HepG2 (cell line): ENCODE measurements around the gene SLC34A3. TPM values are rescaled to one million over a fixed set of nuclear protein-coding genes. Genes with fewer than 3 reads are reported as not detected.
A peak's percentile ranks its signal among the peaks of the same experiment; 100 is the strongest.

Experiments
- BCL6 ChIP-seq: IDR thresholded peaks from 2 replicates; pipeline ENCODE4 v1.6.1; 2016; ENCODE audit warnings: missing genetic modification reagents, missing compliant biosample characterization
- KDM4B ChIP-seq: sonication (generic); formaldehyde crosslinking; IDR thresholded peaks from 2 replicates; pipeline ENCODE4 v1.4.0; 2020; ENCODE audit warnings: missing genetic modification reagents
- KDM6A ChIP-seq: IDR thresholded peaks from 2 replicates; pipeline ENCODE4 v1.6.1; 2016; ENCODE audit warnings: low read depth
- MAZ ChIP-seq, 2 experiments: sonication (generic) in 1 of 2; formaldehyde crosslinking in 1 of 2; IDR thresholded peaks; 2 replicates each; pipeline versions ENCODE4 v1.5.0 to v1.6.1; 2012 to 2020; ENCODE audit warnings: low read depth in 2 of 2, mild to moderate bottlenecking in 2 of 2, borderline replicate concordance in 1 of 2, improper control_type of control experiment in 1 of 2, low read length in 1 of 2, missing genetic modification reagents in 1 of 2, moderate library complexity in 1 of 2
- MIER2 ChIP-seq: IDR thresholded peaks from 2 replicates; pipeline ENCODE4 v1.6.1; 2016; ENCODE audit warnings: missing biosample characterization, missing genetic modification reagents
- MTA1 ChIP-seq: sonication (generic); formaldehyde crosslinking; IDR thresholded peaks from 2 replicates; pipeline ENCODE4 v1.4.0; 2020; ENCODE audit warnings: missing genetic modification reagents, mild to moderate bottlenecking, borderline replicate concordance
- NFKBIZ ChIP-seq: IDR thresholded peaks from 2 replicates; pipeline ENCODE4 v1.6.1; 2018; ENCODE audit warnings: missing genetic modification reagents, missing compliant biosample characterization
- NR2F6 ChIP-seq, 2 experiments: IDR thresholded peaks; 2 replicates each; pipeline ENCODE4 v1.6.1; 2016; ENCODE audit warnings: antibody characterized with exemption in 1 of 2, mild to moderate bottlenecking in 1 of 2
- RAD51 ChIP-seq: fragments of 450-650 bp; IDR thresholded peaks from 2 replicates; pipeline ENCODE4 v1.6.1; 2016; ENCODE audit warnings: borderline replicate concordance
- RFX5 ChIP-seq: IDR thresholded peaks from 2 replicates; pipeline ENCODE4 v1.6.1; 2011; ENCODE audit warnings: low read depth, low read length, improper control_type of control experiment
- SIN3A ChIP-seq: IDR thresholded peaks from 2 replicates; pipeline ENCODE4 v1.6.1; 2011; ENCODE audit warnings: low read depth, mild to moderate bottlenecking, control low read depth, low read length, borderline replicate concordance
- TAF15 ChIP-seq: fragments of 200-400 bp; formaldehyde crosslinking; IDR thresholded peaks from one replicate; pipeline ENCODE4 v1.6.1; 2018; ENCODE audit warnings: mild to moderate bottlenecking, low read depth, low read length; ENCODE audit not compliant: poor library complexity, severe bottlenecking
- TMF1 ChIP-seq: sonication (generic); formaldehyde crosslinking; IDR thresholded peaks from 2 replicates; pipeline ENCODE4 v1.8.1; 2022; ENCODE audit warnings: low read depth, missing genetic modification reagents
- WIZ ChIP-seq: sonication (generic); formaldehyde crosslinking; IDR thresholded peaks from 2 replicates; pipeline ENCODE4 v1.5.1; 2020; ENCODE audit warnings: mild to moderate bottlenecking, missing genetic modification reagents
- ZMYM2 ChIP-seq: sonication (generic); formaldehyde crosslinking; IDR thresholded peaks from 2 replicates; pipeline ENCODE4 v1.8.0; 2022; ENCODE audit warnings: mild to moderate bottlenecking, missing genetic modification reagents
- ZNF160 ChIP-seq: sonication (generic); formaldehyde crosslinking; IDR thresholded peaks from 2 replicates; pipeline ENCODE4 v1.8.0; 2022; ENCODE audit warnings: mild to moderate bottlenecking, inconsistent platforms, missing genetic modification reagents
- ZNF563 ChIP-seq: sonication (generic); formaldehyde crosslinking; IDR thresholded peaks from 2 replicates; pipeline ENCODE4 v1.8.0; 2022; ENCODE audit warnings: mild to moderate bottlenecking, moderate library complexity, missing genetic modification reagents
- ZSCAN12 ChIP-seq: sonication (generic); formaldehyde crosslinking; IDR thresholded peaks from 2 replicates; pipeline ENCODE4 v1.9.0; 2021; ENCODE audit warnings: mild to moderate bottlenecking, missing genetic modification reagents
- polyA plus RNA-seq, 8 experiments: library from polyadenylated mRNA; depleted of rRNA in 3 of 8; stranded (reverse) in 7 of 8; unstranded in 1 of 8; fragments of >200 nt; fragmentation: Illumina TruSeq in 4 of 8; extraction: Trizol in 4 of 8; gene quantifications; 2 replicates each; pipeline versions ENCODE4 v1.2.1 to v1.2.3, GENCODE V29; 2011 to 2016; ENCODE audit warnings: low read depth in 4 of 8, missing spikeins in 1 of 8, mixed read lengths in 1 of 8; ENCODE audit not compliant: insufficient read depth in 1 of 8
- total RNA-seq, 5 experiments: library from RNA; depleted of rRNA; stranded (reverse); fragments of >200 nt; fragmentation: Illumina TruSeq; extraction: Trizol; gene quantifications; 2 replicates each; pipeline ENCODE4 v1.2.3, GENCODE V29; 2016; ENCODE audit warnings: low read depth in 1 of 5
- TF ChIP-seq, protein P1 (sequence below), 2 experiments: IDR thresholded peaks; 2 replicates each; pipeline ENCODE4 v1.6.1; 2011 to 2012; ENCODE audit warnings: low read length in 2 of 2, borderline replicate concordance in 1 of 2, low read depth in 1 of 2, mild to moderate bottlenecking in 1 of 2, moderate library complexity in 1 of 2
- TF ChIP-seq, protein P2 (sequence below): sonication (generic); formaldehyde crosslinking; IDR thresholded peaks from 2 replicates; pipeline ENCODE4 v1.9.0; 2021; ENCODE audit warnings: missing genetic modification reagents, borderline replicate concordance
- TF ChIP-seq, protein P3 (sequence below): sonication (generic); formaldehyde crosslinking; conservative IDR thresholded peaks from 2 replicates; pipeline ENCODE4 v1.4.0; 2020; ENCODE audit warnings: missing genetic modification reagents

The SLC34A3 gene
- total and polyA plus RNA-seq, 2 of the 13 experiments (the other 11 are each of a cell fraction or from before 2014, with no cell fraction given), result 0.07 to 1.0 TPM

DNA sequence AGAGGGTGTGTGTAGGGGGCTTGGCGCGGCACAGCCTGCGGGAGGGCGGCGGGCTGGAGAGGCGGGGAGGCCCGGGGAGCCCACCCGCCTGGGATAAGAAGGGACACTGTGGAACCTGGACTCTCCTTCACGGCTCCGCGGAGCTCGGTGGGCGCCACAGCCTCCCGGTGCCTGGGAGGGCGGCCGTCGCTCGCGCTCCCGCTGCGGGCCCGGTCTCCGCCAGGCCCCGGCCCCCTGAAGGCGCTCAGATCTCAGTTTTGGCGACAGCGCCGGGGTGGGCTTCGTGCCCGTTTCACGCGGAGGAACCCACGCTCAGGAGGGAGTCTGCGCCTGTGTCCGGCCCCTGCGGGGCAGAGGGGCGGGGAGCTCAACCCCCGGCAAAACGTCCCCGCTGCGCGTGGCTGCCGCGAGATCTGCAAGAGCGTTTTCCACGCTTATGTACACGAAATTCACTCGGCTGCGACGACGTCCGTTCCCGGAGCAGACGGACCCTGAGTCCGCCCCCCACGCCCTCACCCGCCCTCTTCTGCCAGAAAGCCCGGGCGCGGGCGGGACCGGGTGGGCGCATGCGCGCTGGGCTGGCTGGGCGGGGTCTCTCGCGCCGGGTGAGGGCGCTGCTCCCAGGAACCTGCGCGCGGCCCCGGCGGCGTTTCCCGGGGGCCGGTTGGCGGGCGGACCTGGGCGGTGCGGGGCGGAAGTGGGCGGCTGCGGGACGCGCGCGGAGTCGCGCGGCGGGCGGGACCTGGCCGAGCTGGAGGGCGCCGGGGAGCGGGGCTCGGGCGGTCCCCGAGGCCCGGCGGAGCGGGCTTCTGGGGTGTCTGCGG lies 24.1 kb downstream of the SLC34A3 start, which contains the start of gene NELFB (continued):
- TF ChIP-seq, protein P1, sequence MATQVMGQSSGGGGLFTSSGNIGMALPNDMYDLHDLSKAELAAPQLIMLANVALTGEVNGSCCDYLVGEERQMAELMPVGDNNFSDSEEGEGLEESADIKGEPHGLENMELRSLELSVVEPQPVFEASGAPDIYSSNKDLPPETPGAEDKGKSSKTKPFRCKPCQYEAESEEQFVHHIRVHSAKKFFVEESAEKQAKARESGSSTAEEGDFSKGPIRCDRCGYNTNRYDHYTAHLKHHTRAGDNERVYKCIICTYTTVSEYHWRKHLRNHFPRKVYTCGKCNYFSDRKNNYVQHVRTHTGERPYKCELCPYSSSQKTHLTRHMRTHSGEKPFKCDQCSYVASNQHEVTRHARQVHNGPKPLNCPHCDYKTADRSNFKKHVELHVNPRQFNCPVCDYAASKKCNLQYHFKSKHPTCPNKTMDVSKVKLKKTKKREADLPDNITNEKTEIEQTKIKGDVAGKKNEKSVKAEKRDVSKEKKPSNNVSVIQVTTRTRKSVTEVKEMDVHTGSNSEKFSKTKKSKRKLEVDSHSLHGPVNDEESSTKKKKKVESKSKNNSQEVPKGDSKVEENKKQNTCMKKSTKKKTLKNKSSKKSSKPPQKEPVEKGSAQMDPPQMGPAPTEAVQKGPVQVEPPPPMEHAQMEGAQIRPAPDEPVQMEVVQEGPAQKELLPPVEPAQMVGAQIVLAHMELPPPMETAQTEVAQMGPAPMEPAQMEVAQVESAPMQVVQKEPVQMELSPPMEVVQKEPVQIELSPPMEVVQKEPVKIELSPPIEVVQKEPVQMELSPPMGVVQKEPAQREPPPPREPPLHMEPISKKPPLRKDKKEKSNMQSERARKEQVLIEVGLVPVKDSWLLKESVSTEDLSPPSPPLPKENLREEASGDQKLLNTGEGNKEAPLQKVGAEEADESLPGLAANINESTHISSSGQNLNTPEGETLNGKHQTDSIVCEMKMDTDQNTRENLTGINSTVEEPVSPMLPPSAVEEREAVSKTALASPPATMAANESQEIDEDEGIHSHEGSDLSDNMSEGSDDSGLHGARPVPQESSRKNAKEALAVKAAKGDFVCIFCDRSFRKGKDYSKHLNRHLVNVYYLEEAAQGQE (IDR thresholded peaks at IDR 0.05; ENCODE audit: borderline replicate concordance in 1 of 2, low read depth in 1 of 2, low read length in 2 of 2), result no peak
- TF ChIP-seq, protein P2, sequence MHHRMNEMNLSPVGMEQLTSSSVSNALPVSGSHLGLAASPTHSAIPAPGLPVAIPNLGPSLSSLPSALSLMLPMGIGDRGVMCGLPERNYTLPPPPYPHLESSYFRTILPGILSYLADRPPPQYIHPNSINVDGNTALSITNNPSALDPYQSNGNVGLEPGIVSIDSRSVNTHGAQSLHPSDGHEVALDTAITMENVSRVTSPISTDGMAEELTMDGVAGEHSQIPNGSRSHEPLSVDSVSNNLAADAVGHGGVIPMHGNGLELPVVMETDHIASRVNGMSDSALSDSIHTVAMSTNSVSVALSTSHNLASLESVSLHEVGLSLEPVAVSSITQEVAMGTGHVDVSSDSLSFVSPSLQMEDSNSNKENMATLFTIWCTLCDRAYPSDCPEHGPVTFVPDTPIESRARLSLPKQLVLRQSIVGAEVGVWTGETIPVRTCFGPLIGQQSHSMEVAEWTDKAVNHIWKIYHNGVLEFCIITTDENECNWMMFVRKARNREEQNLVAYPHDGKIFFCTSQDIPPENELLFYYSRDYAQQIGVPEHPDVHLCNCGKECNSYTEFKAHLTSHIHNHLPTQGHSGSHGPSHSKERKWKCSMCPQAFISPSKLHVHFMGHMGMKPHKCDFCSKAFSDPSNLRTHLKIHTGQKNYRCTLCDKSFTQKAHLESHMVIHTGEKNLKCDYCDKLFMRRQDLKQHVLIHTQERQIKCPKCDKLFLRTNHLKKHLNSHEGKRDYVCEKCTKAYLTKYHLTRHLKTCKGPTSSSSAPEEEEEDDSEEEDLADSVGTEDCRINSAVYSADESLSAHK (CRISPR knock-in tag), result no peak
- no peak for TF ChIP-seq ZMYM2 (CRISPR knock-in tag)
- TF ChIP-seq KDM4B, result no peak
- TF ChIP-seq, protein P3, sequence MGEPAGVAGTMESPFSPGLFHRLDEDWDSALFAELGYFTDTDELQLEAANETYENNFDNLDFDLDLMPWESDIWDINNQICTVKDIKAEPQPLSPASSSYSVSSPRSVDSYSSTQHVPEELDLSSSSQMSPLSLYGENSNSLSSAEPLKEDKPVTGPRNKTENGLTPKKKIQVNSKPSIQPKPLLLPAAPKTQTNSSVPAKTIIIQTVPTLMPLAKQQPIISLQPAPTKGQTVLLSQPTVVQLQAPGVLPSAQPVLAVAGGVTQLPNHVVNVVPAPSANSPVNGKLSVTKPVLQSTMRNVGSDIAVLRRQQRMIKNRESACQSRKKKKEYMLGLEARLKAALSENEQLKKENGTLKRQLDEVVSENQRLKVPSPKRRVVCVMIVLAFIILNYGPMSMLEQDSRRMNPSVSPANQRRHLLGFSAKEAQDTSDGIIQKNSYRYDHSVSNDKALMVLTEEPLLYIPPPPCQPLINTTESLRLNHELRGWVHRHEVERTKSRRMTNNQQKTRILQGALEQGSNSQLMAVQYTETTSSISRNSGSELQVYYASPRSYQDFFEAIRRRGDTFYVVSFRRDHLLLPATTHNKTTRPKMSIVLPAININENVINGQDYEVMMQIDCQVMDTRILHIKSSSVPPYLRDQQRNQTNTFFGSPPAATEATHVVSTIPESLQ (CRISPR knock-in tag), result no peak
- TF ChIP-seq MTA1 (CRISPR knock-in tag), result no peak; the same call in 1 of the 2 replicates
- no peak for TF ChIP-seq WIZ (CRISPR knock-in tag)
- TF ChIP-seq NR2F6 (IDR thresholded peaks at IDR 0.05), result no peak
- peak; percentile 57; the same call in 1 of the 2 replicates for TF ChIP-seq NR2F6 (CRISPR knock-in tag; IDR thresholded peaks at IDR 0.05)
- TF ChIP-seq MAZ (IDR thresholded peaks at IDR 0.05; ENCODE audit: borderline replicate concordance, low read depth, low read length), result 0 out of 2 replicates have a peak, but pooled peaks have one; percentile 59
- no peak for TF ChIP-seq MAZ (CRISPR knock-in tag; IDR thresholded peaks at IDR 0.05; ENCODE audit: low read depth)
- TF ChIP-seq TAF15, result peak; percentile 34
- TF ChIP-seq ZNF160 (CRISPR knock-in tag), result peak; percentile 39; the same call in 1 of the 2 replicates
- no peak for TF ChIP-seq TMF1 (CRISPR knock-in tag)
- TF ChIP-seq MIER2 (CRISPR knock-in tag), result no peak
- 0 out of 2 replicates have a peak, but pooled peaks have one; percentile 21 for TF ChIP-seq KDM6A (CRISPR knock-in tag)
- TF ChIP-seq SIN3A, result peak; percentile 70; the same call in 1 of the 2 replicates
- TF ChIP-seq RAD51, result no peak
- peak; percentile 50; the same call in 1 of the 2 replicates for TF ChIP-seq ZNF563 (CRISPR knock-in tag)
- TF ChIP-seq RFX5, result no peak
- TF ChIP-seq ZSCAN12 (CRISPR knock-in tag), result peak; percentile 32; the same call in 1 of the 2 replicates
- no peak for TF ChIP-seq BCL6 (CRISPR knock-in tag)
- TF ChIP-seq NFKBIZ (CRISPR knock-in tag), result no peak
